WTC11 (cell line): ENCODE results near the gene ARHGEF33. TPM values are rescaled to one million over a fixed set of nuclear protein-coding genes. Genes with fewer than 3 reads are reported as not detected.

Experiments
- ATAC-seq: fragments of 200-7000 bp; cut with Tn5 transposase; 2 replicates; pipeline ENCODE4 v1.10.0; 2021; ENCODE audit warnings: mild to moderate bottlenecking, moderate library complexity
- CTCF ChIA-PET: fragments of 300-600 bp; sonication (Branson Sonifier 250); formaldehyde crosslinking; loops from one replicate; lab custom pipeline; 2021; ENCODE audit warnings: antibody characterized with exemption; lab: Charles Lee
- POLR2A ChIA-PET: fragments of 350-600 bp; sonication (Branson Sonifier 250); formaldehyde crosslinking; loops from one replicate; lab custom pipeline; 2021; ENCODE audit warnings: antibody characterized with exemption; lab: Charles Lee
- DNase-seq: peaks from one replicate; pipeline ENCODE4 v3.0.0; 2021; ENCODE audit warnings: low spot score
- H3K27ac Mint-ChIP-seq: 2 replicates; pipeline ENCODE4 v1.8.0; 2021; ENCODE audit warnings: mixed read lengths
- H3K27me3 Mint-ChIP-seq: 2 replicates; pipeline ENCODE4 v1.8.0; 2021; ENCODE audit warnings: low read depth, mild to moderate bottlenecking, moderate library complexity, mixed read lengths
- H3K36me3 Mint-ChIP-seq: 2 replicates; pipeline ENCODE4 v1.8.0; 2021; ENCODE audit warnings: mixed read lengths
- H3K4me1 Mint-ChIP-seq: 2 replicates; pipeline ENCODE4 v1.8.0; 2022; ENCODE audit warnings: mixed read lengths
- H3K4me3 Mint-ChIP-seq: 2 replicates; pipeline ENCODE4 v1.8.0; 2021; ENCODE audit warnings: mild to moderate bottlenecking, moderate library complexity, mixed read lengths
- H3K9me3 Mint-ChIP-seq: 2 replicates; pipeline ENCODE4 v1.8.0; 2021; ENCODE audit warnings: mixed read lengths
- AFF4 ChIP-seq: sonication (generic); formaldehyde crosslinking; IDR thresholded peaks from 2 replicates; pipeline ENCODE4 v1.8.1; 2023; ENCODE audit warnings: mild to moderate bottlenecking, missing genetic modification reagents, borderline replicate concordance
- AR ChIP-seq: fragments of 250-450 bp; sonication (Bioruptor Pico); IDR thresholded peaks from 2 replicates; pipeline ENCODE4 v1.9.0; 2021; ENCODE audit warnings: mild to moderate bottlenecking
- CTCF ChIP-seq: fragments of 200-600 bp; IDR thresholded peaks from 2 replicates; pipeline ENCODE4 v1.8.0; 2022; ENCODE audit warnings: antibody characterized with exemption
- E2F4 ChIP-seq: sonication (generic); formaldehyde crosslinking; IDR thresholded peaks from 2 replicates; pipeline ENCODE4 v1.8.1; 2022; ENCODE audit warnings: low read depth, mild to moderate bottlenecking, moderate library complexity, missing genetic modification reagents, borderline replicate concordance
- ESRRA ChIP-seq: sonication (generic); formaldehyde crosslinking; IDR thresholded peaks from 2 replicates; pipeline ENCODE4 v1.8.1; 2022; ENCODE audit warnings: mild to moderate bottlenecking, missing genetic modification reagents, borderline replicate concordance
- FOXK1 ChIP-seq: sonication (generic); formaldehyde crosslinking; IDR thresholded peaks from 2 replicates; pipeline ENCODE4 v1.8.0; 2022; ENCODE audit warnings: mild to moderate bottlenecking, moderate library complexity, missing genetic modification reagents
- FOXP1 ChIP-seq: sonication (generic); formaldehyde crosslinking; IDR thresholded peaks from 2 replicates; pipeline ENCODE4 v1.8.0; 2022; ENCODE audit warnings: missing genetic modification reagents, mild to moderate bottlenecking, moderate library complexity, borderline replicate concordance
- MLX ChIP-seq: sonication (generic); formaldehyde crosslinking; IDR thresholded peaks from 2 replicates; pipeline ENCODE4 v1.8.1; 2023; ENCODE audit warnings: mild to moderate bottlenecking, missing genetic modification reagents, moderate library complexity
- SMAD3 ChIP-seq: sonication (generic); formaldehyde crosslinking; IDR thresholded peaks from 2 replicates; pipeline ENCODE4 v1.8.0; 2022; ENCODE audit warnings: missing genetic modification reagents, mild to moderate bottlenecking, borderline replicate concordance
- SOX15 ChIP-seq: fragments of 250-450 bp; sonication (Bioruptor Pico); IDR thresholded peaks from 2 replicates; pipeline ENCODE4 v1.9.0; 2021; ENCODE audit warnings: mild to moderate bottlenecking
- TEAD1 ChIP-seq: sonication (generic); formaldehyde crosslinking; IDR thresholded peaks from 2 replicates; pipeline ENCODE4 v1.8.0; 2022; ENCODE audit warnings: mild to moderate bottlenecking, missing genetic modification reagents
- ZNF263 ChIP-seq: sonication (generic); formaldehyde crosslinking; IDR thresholded peaks from 2 replicates; pipeline ENCODE4 v1.8.1; 2022; ENCODE audit warnings: low read depth, mild to moderate bottlenecking, moderate library complexity, missing genetic modification reagents
- ZNF425 ChIP-seq: fragments of 250-450 bp; sonication (Bioruptor Pico); conservative IDR thresholded peaks from 2 replicates; pipeline ENCODE4 v1.9.0; 2021; ENCODE audit warnings: mild to moderate bottlenecking
- ZNF532 ChIP-seq: fragments of 250-450 bp; sonication (Bioruptor Pico); IDR thresholded peaks from 2 replicates; pipeline ENCODE4 v1.9.0; 2021; ENCODE audit warnings: mild to moderate bottlenecking, borderline replicate concordance
- total RNA-seq: library from RNA; stranded (reverse); gene quantifications from 3 replicates; pipeline ENCODE4 v1.2.3, GENCODE V29; 2021

ARHGEF33 gene
- total RNA-seq, 1 experiment from 2014 or later, result 0.42 TPM

GRCh38 chr2:39017334-39017733 is 127.7 kb downstream of the ARHGEF33 start:
- ATAC-seq (no peak), DNase-seq (no peak)
- Mint-ChIP-seq H3K27ac (no peak overlapping the region), H3K9me3 (no peaks in the 10 kb centered on the region), H3K27me3 (no peaks in the 10 kb centered on the region), H3K4me1 (peaks cover 32% of the 10 kb centered on the region), H3K4me3 (no peak overlapping the region), H3K36me3 (peaks cover 6% of the 10 kb centered on the region)
- no peak for TF ChIP-seq SOX15 (CRISPR knock-in tag)
- TF ChIP-seq AR (CRISPR knock-in tag), result no peak
- TF ChIP-seq ZNF425, result no peak
- no peak for TF ChIP-seq FOXP1 (CRISPR knock-in tag)
- ChIA-PET CTCF (interaction anchor here (2.7 kb wide), 1 partner anchor 70 kb away, joined by 12 read pairs; no protein-coding TSS in a partner anchor), POLR2A (no interaction called here)

GRCh38 chr2:39018638-39019037 is 129.0 kb downstream of the ARHGEF33 start:
- ChIA-PET POLR2A (no interaction called here), CTCF (interaction anchor here (1.0 to 2.7 kb wide), 4 partner anchors 9 to 209 kb away, joined by 4 to 12 read pairs (median 4); no protein-coding TSS in a partner anchor)
- Mint-ChIP-seq H3K4me1 (peaks cover 33% of the 10 kb centered on the region), H3K27ac (no peak overlapping the region), H3K36me3 (no peaks in the 10 kb centered on the region), H3K4me3 (no peak overlapping the region), H3K27me3 (no peaks in the 10 kb centered on the region), H3K9me3 (no peaks in the 10 kb centered on the region)
- no peak for DNase-seq
- no peak for ATAC-seq
- TF ChIP-seq CTCF (no peak), TEAD1 (CRISPR knock-in tag) (no peak), ESRRA (no peak), ZNF532 (CRISPR knock-in tag) (no peak), E2F4 (CRISPR knock-in tag) (no peak), MLX (CRISPR knock-in tag) (no peak), ZNF263 (no peak), FOXK1 (CRISPR knock-in tag) (no peak), AFF4 (CRISPR knock-in tag) (no peak), SMAD3 (CRISPR knock-in tag) (no peak)
